ENCODE measurements around the gene FMR1NB. TPM values are rescaled to one million over a fixed set of nuclear protein-coding genes. Genes with fewer than 3 reads are reported as not detected.

The FMR1NB gene
- total RNA-seq, 1 donor from 2014 or later: not detected

DNA sequence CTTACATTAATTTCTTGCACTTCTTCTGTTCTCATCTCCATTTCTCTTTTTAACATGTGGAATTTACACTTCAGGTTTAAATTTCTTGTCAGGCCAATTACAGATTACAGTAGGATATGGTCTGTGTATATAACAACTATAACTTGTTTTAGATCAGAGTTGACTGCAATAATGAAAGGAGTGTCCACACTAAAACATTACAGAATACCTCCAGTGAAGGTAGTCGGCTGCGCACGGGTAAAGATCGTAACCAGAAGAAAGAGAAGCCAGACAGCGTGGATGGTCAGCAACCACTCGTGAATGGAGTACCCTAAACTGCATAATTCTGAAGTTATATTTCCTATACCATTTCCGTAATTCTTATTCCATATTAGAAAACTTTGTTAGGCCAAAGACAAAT lies 32.6 kb upstream of the FMR1NB start:
- no peaks in the 10 kb centered on the region for H3K9me3 Mint-ChIP-seq (ENCODE audit: unreplicated experiment)
- DNase-seq (ENCODE audit: low spot score): no peak
- H3K4me3 Mint-ChIP-seq (ENCODE audit: unreplicated experiment): no peak overlapping the region
- H3K36me3 Mint-ChIP-seq (ENCODE audit: low read depth, unreplicated experiment): no peaks in the 10 kb centered on the region
- no peaks in the 10 kb centered on the region for H3K4me1 Mint-ChIP-seq (ENCODE audit: unreplicated experiment)
- H3K27ac Mint-ChIP-seq (ENCODE audit: unreplicated experiment): no peak overlapping the region
- H3K27me3 Mint-ChIP-seq (ENCODE audit: unreplicated experiment): peaks cover 2% of the 10 kb centered on the region
- TF ChIP-seq CTCF (IDR thresholded peaks at IDR 0.05; ENCODE audit: unreplicated experiment): no peak

DNA sequence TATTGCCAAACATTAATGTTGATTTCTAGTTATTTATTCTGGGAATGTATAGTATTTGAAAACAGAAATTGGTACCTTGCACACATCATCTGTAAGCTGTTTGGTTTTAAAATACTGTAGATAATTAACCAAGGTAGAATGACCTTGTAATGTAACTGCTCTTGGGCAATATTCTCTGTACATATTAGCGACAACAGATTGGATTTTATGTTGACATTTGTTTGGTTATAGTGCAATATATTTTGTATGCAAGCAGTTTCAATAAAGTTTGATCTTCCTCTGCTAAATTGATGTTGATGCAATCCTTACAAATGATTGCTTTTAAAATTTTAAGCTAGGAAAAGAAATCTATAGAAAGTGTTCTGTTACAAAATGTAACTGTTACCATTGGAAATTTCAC lies 30.8 kb upstream of the FMR1NB start:
- Mint-ChIP-seq H3K9me3 (ENCODE audit: unreplicated experiment) (no peaks in the 10 kb centered on the region), H3K27ac (ENCODE audit: unreplicated experiment) (no peak overlapping the region), H3K4me1 (ENCODE audit: unreplicated experiment) (no peaks in the 10 kb centered on the region), H3K36me3 (ENCODE audit: low read depth, unreplicated experiment) (no peaks in the 10 kb centered on the region), H3K27me3 (ENCODE audit: unreplicated experiment) (no peaks in the 10 kb centered on the region), H3K4me3 (ENCODE audit: unreplicated experiment) (no peak overlapping the region)
- TF ChIP-seq CTCF (IDR thresholded peaks at IDR 0.05; ENCODE audit: unreplicated experiment): no peak
- no peak for DNase-seq (ENCODE audit: low spot score)

DNA sequence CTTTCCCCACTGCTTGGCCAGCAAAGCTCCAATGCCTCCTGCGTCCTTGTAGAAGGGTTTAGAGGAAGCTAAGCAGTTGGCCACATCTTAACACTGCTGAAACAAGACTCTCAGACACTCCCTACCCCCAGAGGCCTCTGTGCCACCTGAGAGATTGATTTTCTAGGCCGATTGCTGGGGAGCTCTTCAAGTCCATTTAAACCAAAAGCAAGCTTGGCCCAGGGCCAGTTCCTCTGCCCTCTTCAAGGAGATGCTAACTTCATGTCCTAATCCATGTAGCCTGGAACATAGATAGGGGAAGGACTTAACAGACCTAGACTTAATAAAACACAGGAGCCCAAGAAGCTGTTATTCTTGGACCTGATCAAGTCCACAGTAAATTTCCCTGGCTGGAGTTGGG lies 27.2 kb upstream of the FMR1NB start:
- TF ChIP-seq CTCF (IDR thresholded peaks at IDR 0.05; ENCODE audit: unreplicated experiment): no peak
- no peak for DNase-seq (ENCODE audit: low spot score)
- H3K36me3 Mint-ChIP-seq (ENCODE audit: low read depth, unreplicated experiment): no peaks in the 10 kb centered on the region
- no peak overlapping the region for H3K27ac Mint-ChIP-seq (ENCODE audit: unreplicated experiment)
- H3K27me3 Mint-ChIP-seq (ENCODE audit: unreplicated experiment): no peaks in the 10 kb centered on the region
- no peaks in the 10 kb centered on the region for H3K4me1 Mint-ChIP-seq (ENCODE audit: unreplicated experiment)
- H3K9me3 Mint-ChIP-seq (ENCODE audit: unreplicated experiment): no peaks in the 10 kb centered on the region
- H3K4me3 Mint-ChIP-seq (ENCODE audit: unreplicated experiment): no peak overlapping the region

- Mint-ChIP-seq H3K4me3 (ENCODE audit: unreplicated experiment) (no peak overlapping the region), H3K9me3 (ENCODE audit: unreplicated experiment) (no peaks in the 10 kb centered on the region), H3K27me3 (ENCODE audit: unreplicated experiment) (no peaks in the 10 kb centered on the region), H3K27ac (ENCODE audit: unreplicated experiment) (no peak overlapping the region), H3K36me3 (ENCODE audit: low read depth, unreplicated experiment) (no peaks in the 10 kb centered on the region), H3K4me1 (ENCODE audit: unreplicated experiment) (no peaks in the 10 kb centered on the region)
- no peak for DNase-seq (ENCODE audit: low spot score)
- no peak for TF ChIP-seq CTCF (IDR thresholded peaks at IDR 0.05; ENCODE audit: unreplicated experiment)
Observed at GRCh38 chrX:147957291-147957690, 23.8 kb upstream of the FMR1NB start.

GRCh38 chrX:147958291-147958690 lies 22.8 kb upstream of the FMR1NB start:
- H3K27ac Mint-ChIP-seq (ENCODE audit: unreplicated experiment): no peak overlapping the region
- H3K4me1 Mint-ChIP-seq (ENCODE audit: unreplicated experiment): no peaks in the 10 kb centered on the region
- H3K36me3 Mint-ChIP-seq (ENCODE audit: low read depth, unreplicated experiment): no peaks in the 10 kb centered on the region
- TF ChIP-seq CTCF (IDR thresholded peaks at IDR 0.05; ENCODE audit: unreplicated experiment): no peak
- no peak overlapping the region for H3K4me3 Mint-ChIP-seq (ENCODE audit: unreplicated experiment)
- no peaks in the 10 kb centered on the region for H3K9me3 Mint-ChIP-seq (ENCODE audit: unreplicated experiment)
- DNase-seq (ENCODE audit: low spot score): no peak
- no peaks in the 10 kb centered on the region for H3K27me3 Mint-ChIP-seq (ENCODE audit: unreplicated experiment)

Measured in endothelial cell (in vitro differentiated cells).